NCI-H2029 (cell line): Measurements from ENCODE around the gene MCAT.

ENCODE experiments used
- DNase-seq: peaks from one replicate; lab custom pipeline; 2025; lab: John Stamatoyannopoulos, UW

Gene MCAT

DNA sequence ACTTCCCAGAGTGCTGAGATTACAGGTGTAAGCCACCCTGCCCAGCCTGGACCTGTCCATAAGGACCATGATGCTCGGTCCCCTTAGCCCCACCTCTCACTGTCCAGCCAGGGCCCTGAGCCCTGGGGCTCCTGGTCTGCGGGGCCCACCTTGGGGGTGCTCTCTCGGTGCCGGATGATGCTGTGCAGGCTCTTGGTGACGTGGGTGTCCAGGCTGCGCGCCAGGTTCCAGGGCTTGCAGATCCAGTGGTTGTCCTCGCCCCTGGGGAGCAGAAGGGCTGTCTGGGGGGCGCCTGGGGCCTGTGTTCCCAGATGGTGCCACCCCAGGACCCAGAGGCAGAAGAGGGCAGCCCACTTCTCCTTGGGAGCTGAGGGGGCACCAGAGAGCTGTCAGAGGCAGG lies 30.4 kb upstream of the MCAT start:
- DNase-seq: no peak

DNA sequence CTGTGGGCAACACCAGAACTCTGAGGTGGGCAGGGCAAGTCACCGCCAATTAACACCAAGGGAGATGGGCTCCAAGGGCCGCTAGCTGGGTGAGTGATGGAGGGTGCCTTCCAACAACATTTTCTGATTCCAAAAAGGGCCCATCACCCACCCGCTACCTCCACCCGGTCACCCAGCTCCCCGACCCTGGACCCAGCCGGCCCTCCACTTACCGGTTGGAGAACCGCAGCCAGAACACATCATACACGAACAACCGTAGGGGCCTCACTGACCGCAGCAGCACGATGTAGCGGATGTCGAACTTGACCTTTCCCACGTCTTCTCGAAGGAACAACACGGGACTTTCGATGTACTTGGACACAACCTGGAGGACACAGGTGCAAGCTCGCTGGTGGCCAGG lies 29.0 kb upstream of the MCAT start:
- DNase-seq: no peak

DNA sequence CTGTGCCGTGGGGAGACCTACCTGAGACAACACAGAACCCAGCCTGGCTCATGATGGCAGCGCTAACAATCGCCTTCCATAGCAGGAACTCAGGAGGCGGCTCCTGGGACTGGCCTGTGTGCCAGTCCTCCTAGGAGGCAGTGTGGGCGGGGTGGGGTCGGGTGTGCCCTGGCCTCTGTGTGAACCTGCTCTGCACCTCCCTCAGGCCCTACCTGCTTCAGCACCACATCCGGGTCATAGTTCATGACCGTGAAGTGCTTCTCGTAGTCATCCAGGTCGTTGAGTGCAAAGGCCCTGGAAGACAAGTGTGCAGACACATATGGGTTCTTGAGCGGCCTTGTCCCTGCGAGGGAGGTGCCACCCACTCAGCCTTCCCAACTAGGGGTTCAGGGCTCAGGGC lies 28.4 kb upstream of the MCAT start:
- DNase-seq: no peak

DNA sequence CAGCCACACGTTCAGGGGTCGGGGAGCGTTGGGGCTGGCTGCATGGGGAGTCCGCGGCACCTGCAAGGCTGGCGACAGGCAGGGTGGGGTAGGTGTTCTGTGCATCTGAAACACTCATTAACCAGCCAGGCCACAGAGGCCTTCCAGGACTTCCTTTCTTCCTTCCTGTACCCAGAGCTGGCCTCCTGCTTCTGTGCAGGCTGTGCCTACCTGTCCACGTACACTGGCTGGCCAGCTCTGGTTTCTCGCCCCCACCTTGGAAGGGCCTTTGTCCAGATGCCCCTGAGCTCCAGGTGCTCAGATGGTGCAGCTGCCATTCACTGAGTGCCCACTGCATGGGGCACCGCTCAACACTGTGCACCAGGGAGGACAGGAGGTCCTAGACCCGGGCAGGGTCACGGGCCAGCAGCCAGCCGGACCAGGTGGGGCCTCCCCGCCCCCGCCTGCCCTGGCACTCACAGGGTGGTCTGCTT lies 27.9 kb upstream of the MCAT start:
- no peak for DNase-seq

DNA sequence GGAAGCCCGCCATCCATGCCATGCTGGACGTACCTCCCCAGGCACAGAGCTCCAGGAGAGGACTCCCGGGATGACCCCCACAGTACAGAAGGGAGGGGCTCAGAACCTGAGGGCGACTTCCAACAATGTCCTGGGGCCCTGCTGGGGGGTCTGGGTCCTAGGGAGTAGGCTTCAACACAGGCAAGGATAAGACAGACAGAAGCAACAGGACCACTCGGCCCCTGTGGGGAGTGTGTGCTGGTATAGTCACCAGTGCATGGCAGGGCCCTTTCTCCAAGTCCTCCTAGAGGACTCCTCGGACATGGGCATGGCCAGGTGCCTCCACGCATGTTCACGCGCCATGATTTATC lies 26.9 kb upstream of the MCAT start:
- no peak for DNase-seq

DNA sequence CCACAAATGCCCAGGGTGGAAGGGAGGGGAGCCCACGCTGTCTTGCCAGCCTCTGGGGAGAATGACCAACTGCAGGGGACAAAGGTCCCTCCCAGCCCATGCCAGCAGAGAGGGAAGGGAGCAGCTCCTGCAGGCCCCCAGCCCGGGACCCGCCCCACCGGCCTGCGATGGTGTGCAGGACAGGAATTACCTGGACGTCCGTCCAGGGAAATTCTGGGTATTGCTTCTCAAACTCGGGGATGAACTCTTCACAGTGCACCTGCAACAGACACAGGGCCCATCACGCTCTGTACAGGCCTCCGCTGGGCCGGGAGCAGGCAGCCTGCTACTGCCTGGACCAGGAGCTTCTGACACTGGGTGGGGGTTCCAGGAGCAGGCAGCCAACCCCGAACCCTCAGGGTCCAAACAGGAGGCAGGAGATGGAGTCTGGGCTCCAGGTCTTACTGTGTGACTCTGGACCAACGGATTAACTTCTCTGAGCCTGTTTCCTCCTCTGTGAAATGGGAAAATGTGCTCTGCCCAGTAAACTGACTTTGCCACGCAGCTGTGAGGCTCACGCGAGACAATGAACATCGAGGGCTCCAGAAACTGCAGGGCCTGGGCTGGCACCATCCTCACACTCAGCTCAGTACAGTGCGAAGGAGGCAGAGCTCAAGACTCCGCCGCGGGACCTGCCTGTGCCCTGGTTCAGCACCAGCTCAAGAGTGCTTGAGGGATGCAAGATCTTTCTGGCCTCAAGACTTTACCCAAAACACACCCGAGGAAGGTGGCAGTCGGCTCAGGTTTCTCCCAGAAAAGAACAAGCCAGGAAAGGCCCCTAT lies 26.3 kb upstream of the MCAT start:
- DNase-seq: no peak

DNA sequence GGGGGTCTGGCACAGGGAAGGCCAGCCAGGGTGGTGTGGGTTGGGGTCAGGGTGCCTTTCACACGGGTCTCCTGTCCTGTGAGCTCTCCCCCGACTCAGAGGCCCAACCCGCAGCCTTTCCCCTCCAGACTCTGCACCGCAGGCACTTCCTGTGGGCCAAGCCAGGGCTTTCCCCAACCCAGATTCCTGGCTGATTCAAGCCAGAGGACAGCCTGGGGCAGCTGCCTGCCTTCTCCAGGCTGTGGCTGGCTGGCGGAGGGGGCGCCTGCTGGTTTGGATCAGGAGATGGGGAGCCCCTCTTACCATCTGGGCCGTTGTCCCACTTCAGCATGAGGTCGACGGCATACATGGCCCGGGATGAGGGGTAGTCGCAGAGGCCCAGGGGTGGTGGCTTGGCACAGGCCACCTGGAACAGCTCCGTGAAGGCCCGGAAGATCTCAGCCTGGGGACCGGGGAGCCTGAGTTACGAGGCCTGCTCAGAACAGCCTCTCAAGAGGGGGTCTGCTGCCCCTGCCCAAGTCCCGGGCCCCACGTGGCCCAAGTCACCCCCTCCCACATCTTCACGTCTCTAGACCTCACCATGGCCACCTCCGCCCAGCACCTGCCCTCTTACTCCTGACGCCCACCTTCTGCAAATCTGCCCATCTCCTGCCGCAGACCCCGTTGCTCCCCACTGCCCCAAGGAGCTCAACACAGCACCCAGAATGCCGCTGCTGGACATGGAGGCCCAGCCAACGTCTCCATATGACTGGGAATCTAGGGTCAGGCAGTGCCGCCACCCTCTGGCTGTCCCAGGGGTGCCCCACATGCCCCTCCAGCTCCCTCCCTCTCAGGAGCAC lies 25.5 kb upstream of the MCAT start:
- no peak for DNase-seq

DNA sequence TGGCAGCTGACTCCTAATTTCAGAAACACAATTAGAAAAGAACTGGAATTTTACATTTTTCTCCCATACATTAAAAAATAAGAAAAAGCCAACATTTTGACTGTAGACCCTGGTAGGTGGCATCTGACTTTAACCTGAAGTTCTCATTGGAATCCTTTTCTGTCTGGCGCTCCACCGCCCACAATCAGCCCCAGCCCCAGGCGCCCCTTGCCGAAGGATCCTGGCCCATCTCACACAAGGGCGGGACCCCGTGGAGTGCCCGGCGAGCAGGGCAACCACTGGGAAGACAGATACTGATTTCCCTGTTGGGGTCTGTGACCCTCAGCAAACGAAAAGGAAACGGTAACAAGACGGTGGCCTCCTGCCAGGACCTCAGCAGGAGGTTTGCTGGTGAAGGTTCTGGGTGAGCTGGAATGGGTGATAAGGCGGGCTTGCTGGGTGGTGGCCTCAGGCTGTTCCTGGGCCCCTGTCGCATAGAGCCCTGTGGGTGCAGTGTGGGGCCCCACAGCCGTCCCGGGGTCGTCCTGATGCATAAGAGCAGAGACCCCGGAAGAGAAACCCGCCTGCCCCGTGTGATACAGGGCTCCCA lies 23.9 kb upstream of the MCAT start:
- DNase-seq: no peak

DNA sequence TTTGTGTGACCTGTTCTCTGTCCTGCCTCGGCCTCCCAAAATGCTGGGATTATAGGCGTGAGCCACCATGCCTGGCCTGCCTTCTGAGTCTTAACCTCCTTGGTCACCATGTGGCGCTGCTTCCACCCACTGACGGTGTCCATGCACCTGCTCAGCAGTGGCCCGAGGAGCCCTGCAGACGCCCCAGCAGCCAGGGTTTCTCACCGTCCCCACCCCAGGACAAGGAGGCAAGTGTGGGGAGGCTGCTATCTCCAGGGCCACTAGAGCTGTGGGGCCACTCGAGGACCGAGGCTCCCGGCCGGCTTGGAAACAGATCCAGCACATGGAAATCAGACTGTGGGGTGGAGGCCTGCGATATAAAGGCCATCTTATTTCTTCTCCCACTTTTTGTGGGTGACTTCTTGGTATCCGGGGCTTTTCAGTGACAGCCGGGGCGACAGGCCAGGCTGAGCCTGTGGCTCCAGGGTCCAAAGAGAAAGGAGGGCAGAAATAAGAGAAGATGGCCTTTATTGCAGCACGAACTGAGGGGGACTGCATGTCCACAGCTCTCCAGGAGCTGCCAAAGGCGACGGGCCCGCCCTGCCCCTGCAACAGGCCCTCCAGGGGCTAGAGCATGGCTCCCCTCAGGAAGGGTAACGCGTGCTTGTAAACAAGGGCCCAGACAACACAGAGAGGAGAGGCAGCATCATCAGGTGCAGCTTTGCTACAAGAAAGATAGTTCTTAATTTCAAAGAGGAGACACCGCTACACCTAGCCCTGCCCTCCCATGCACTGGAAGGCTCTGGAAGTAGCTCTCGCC lies 23.1 kb upstream of the MCAT start:
- no peak for DNase-seq

DNA sequence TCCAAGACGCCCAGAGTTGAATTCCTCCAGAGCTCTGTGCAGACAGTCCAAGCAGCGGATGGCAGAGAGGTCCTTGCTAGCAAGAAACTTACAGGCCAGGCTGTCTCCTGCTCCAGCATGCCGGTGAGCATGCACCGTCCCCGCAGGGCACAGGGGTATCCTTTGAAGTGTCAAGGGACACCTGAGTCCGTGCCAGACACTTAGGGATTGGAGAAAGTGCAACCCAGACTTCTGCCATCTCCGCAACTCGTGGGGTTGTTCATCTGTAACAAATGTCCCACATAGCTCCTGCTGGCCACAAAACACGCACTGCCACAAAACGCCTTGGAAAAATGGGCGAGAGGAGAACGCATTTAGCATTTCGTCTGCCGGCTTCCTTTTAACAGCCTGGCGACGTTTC lies 21.4 kb upstream of the MCAT start:
- no peak for DNase-seq

DNA sequence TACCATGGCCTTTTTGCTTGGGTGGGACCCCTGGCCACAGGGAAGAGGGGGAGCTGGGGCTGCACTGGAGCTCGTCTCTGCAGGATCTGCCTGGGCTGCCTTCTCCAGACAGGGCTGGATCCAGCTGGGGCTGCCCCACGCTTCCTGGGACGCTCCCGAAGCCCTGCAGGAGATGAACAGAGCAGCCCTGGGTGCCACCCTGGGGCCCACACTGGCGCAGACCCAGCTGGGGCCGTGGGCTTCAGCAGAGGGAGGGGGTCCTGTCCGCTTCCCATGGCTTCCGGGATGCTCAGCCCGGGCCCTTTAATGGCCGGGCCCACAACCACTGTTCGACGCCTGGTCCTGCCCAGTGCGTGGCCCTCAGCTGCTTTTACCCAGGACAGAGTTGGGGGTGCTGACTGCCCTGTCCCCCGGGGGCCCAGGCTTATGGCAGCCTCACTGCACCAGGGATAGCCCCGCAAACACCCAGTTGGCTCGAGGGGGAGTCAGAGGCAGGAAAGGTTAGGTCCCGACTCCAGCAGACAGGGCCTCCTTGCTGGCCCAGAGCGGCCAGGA lies 20.1 kb upstream of the MCAT start:
- DNase-seq: no peak

DNA sequence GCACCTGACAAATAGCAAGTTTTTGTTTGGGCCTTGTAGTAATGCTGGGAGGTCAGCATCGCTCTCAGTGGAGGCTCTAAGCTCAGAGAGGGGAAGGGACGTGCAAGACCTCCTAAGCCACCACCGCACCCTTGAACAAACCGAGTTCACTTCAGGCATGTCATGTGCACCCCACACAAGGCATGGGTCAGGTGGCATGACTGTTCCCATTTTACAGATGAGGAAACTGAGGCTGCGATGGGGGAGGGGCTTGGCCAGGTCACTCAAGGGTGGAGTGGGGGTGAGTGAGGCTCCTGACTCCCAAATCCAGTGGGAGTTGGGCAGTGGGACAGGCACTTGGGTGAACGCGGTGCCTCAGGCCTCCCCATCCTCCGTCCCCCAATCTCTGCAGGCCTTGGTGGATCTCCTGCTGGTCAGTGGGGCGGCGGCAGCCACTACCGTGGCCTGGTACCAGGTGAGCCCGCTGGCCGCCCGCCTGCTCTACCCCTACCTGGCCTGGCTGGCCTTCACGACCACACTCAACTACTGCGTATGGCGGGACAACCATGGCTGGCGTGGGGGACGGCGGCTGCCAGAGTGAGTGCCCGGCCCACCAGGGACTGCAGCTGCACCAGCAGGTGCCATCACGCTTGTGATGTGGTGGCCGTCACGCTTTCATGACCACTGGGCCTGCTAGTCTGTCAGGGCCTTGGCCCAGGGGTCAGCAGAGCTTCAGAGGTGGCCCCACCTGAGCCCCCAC lies 19.4 kb upstream of the MCAT start:
- DNase-seq: no peak

DNA sequence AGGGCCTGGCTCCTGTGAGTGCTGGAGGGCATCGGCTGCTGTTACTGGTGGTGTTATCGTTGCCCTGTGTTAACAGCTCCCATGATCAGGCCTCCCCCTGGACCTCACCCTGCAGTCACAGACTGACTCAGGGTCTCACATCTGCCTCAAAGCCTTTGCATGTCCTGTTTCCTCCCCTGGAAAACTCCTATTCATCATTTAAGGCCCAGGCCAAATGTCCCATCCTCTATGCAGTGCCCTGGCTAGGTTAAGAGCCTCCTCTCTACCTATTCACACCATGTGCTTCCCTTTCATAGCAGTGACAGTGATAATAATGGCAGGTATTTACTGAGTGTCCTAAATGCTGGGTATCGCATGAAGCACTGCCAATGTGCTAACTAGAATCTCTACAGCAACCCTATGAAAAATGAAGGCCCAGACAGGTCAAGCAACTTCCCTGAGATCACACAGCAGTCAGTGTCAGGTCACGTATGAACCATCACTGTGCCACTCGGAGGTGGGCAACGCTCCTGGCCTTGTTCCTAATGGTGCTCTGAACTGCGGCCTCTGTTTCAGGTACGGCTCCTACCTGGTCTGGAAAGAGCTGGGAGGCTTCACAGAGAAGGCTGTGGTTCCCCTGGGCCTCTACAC lies 17.4 kb upstream of the MCAT start:
- DNase-seq: no peak

DNA sequence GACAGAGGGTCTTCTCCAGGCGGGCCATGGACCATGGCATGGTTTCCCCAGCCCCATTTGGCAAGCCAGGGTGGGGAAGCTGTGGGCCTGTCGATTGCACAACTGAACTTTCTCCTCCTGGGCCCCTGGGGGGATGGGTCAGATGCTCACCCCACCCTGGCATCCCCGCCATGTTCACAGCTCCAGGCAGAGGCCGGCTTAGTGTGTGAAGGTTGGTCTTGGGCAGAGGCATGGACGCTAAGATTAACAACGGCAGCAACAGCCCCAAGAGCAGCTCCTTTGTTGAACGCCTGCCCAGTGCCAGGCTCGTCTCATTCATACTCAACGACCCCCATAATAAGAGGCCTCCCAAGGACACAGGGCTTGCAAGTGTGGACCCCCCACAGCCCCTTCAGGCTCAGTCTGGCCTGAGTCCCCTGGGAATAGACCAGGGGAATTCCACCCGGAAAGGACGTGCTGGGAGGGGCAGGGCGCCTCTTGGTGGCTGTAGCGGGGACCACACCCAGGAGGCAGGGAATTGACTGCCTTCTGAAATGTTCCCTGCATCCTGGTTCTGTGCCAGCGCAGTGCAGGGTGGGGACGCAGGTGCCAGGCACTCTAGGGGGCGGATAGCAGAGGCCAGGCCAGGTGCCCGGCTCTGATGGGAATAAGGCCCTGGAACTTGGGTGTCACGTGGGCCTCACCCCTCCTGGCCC lies 16.4 kb upstream of the MCAT start:
- DNase-seq: peak; percentile 13

DNA sequence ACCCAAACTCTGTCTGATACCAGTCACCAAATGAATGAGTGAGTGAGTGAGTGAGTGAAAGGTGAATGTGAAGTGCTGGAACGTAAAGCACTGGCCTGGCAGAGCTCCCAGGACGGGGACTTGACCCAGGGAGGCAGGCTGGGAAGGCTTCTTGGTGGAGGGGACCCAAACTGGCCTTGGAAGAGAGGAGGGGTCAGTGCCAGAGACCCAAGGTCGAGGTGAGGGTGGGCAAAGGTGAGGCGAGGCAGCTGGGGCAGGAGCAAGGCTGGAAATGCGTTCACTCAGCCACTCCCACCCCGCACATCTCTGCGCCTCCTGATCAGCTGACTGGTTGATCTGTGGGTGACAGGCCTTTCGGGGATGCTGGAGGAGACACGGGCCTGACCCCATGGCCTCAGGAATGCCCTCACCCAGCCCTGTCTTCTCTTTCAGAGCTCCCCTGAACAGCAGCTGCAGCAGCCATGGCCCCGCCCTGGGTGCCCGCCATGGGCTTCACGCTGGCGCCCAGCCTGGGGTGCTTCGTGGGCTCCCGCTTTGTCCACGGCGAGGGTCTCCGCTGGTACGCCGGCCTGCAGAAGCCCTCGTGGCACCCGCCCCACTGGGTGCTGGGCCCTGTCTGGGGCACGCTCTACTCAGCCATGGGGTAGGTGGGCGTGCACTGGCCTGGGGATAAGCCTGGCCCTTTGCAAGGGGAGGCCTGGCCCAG lies 15.7 kb upstream of the MCAT start:
- no peak for DNase-seq

DNA sequence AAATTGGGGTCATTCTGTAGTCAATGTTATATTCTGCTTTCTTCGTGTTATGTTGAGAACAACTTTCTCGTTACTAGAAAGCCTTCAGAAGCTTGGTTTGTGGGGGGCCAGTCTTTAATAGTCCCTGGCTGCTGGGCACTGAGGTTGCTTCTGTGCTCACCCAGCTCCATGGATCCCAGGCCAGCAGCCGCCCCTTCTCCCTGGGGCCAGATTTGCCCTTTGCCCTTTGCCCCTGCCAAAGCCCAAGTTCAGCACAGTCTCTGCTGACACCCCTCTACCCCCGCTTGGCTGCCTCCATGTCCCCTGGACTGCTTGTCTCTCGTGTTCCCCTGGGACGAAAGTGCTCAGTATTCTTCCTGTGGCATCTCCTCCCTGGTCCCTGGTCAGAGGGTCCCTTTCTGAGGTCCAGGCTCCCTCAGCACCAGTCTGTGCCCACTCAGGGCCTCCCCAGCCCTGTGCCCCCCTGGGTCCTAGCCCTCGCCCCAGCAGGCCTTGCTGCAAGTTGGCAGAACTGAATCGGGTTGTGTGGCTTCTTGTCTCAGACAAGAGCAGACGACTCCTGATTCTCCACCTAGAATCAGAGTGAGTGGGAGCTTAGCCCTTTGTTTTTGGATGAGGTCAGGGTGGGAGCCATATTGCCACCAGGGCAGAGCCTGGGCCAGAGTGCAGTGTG lies 14.8 kb upstream of the MCAT start:
- DNase-seq: no peak

DNA sequence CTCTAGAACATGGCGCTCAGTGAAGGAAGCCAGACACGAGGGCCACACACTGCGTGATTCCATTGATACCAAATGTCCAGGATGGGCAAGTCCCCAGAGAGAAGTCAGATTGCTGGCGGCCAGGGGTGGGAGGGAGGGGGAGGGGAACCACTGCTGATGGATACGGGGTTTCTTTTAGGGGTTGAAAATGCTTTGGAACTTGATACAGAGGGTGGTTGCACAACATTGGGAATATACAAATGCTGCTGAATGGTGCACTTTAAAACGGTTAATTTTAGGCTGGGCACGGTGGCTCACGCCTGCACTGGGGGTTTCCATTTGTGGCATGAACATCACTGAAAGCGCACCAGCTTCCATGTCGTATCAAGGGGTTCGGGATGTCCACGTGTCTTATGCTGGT lies 13.2 kb upstream of the MCAT start:
- DNase-seq: no peak

DNA sequence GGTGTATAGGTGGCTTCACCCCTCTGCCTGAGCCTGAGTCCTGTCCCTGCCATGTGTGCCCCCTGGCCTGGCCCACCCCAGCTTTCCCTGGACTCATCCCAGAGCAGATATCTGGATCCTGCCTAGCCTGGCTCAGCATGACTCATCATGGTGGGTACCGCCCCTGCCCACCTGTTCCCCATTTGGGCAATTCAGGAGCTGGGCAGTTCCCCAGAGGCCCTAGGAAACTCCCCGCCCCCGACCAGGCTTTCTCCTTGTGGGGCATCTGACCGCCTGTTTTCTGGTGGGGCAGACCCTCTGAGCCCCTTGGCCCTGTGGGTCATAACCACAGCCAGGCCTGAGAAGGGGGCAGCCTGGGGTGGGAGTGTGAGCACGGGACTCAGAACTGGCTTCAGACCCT lies 12.6 kb upstream of the MCAT start:
- no peak for DNase-seq
